HFFc6 (cell line): Measurements from ENCODE around the gene SLC15A5. TPM values are rescaled to one million over a fixed set of nuclear protein-coding genes. Genes with fewer than 3 reads are reported as not detected.

Experiments
- DNase-seq: peaks from one replicate; pipeline ENCODE4 v3.0.0-alpha.2; 2018
- H3K27ac Mint-ChIP-seq: 2 replicates; pipeline ENCODE4 v1.8.0; 2020; ENCODE audit warnings: mild to moderate bottlenecking, mixed read lengths
- H3K27me3 Mint-ChIP-seq: 2 replicates; pipeline ENCODE4 v1.8.0; 2021; ENCODE audit warnings: mild to moderate bottlenecking, moderate library complexity, mixed read lengths; ENCODE audit not compliant: insufficient read depth
- H3K36me3 Mint-ChIP-seq: 2 replicates; pipeline ENCODE4 v1.8.0; 2021; ENCODE audit warnings: low read depth, mixed read lengths
- H3K4me1 Mint-ChIP-seq: 2 replicates; pipeline ENCODE4 v1.8.0; 2020; ENCODE audit warnings: low read depth, mixed read lengths
- H3K4me3 Mint-ChIP-seq: 2 replicates; pipeline ENCODE4 v1.8.0; 2020; ENCODE audit warnings: mild to moderate bottlenecking, moderate library complexity, mixed read lengths
- H3K9me3 Mint-ChIP-seq: 2 replicates; pipeline ENCODE4 v1.8.0; 2020; ENCODE audit warnings: mild to moderate bottlenecking, mixed read lengths
- total RNA-seq, 6 experiments: library from RNA; stranded (reverse); fragmentation: NEBNext Ultra II Directional; extraction: Animal tissue kit (Norgen Biotek cat#: 25700); gene quantifications; 2 replicates in 1 of 6; 3 replicates in 5 of 6; pipeline ENCODE4 v1.2.3, GENCODE V29; 2021
- TF ChIP-seq, protein P1 (sequence below): fragments of 200-600 bp; sonication (generic); IDR thresholded peaks from 2 replicates; pipeline ENCODE4 v1.5.0; 2021; ENCODE audit warnings: antibody characterized with exemption, mild to moderate bottlenecking

Gene SLC15A5
- total RNA-seq, 6 experiments from 2014 or later, result not detected

DNA sequence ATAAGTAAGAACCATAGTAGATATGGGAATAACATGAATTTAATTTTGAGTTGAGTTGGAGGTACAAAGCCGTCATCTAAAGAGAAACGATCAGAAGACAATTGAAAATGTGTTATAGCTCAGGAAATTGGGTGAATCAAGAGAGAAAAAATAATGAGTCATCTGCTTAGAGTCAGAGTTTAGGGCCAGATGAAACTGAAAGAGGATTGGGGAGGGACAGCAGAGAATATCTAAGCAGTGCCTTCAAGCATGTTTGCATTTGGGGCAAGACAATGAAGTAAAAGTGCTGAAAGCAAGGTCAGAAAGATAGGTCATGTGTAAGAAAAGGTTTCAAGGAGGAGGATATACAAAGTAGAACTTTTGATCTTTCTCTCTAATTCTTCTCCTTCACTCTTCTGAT lies 49.4 kb downstream of the SLC15A5 start:
- H3K36me3 Mint-ChIP-seq, result no peaks in the 10 kb centered on the region
- no peak for DNase-seq
- no peak overlapping the region for H3K27ac Mint-ChIP-seq
- no peaks in the 10 kb centered on the region for H3K4me1 Mint-ChIP-seq
- peaks cover 6% of the 10 kb centered on the region; the same call in 1 of the 2 replicates for H3K9me3 Mint-ChIP-seq
- H3K4me3 Mint-ChIP-seq, result no peak overlapping the region
- TF ChIP-seq, protein P1, sequence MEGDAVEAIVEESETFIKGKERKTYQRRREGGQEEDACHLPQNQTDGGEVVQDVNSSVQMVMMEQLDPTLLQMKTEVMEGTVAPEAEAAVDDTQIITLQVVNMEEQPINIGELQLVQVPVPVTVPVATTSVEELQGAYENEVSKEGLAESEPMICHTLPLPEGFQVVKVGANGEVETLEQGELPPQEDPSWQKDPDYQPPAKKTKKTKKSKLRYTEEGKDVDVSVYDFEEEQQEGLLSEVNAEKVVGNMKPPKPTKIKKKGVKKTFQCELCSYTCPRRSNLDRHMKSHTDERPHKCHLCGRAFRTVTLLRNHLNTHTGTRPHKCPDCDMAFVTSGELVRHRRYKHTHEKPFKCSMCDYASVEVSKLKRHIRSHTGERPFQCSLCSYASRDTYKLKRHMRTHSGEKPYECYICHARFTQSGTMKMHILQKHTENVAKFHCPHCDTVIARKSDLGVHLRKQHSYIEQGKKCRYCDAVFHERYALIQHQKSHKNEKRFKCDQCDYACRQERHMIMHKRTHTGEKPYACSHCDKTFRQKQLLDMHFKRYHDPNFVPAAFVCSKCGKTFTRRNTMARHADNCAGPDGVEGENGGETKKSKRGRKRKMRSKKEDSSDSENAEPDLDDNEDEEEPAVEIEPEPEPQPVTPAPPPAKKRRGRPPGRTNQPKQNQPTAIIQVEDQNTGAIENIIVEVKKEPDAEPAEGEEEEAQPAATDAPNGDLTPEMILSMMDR, result no peak
- H3K27me3 Mint-ChIP-seq, result no peaks in the 10 kb centered on the region

DNA sequence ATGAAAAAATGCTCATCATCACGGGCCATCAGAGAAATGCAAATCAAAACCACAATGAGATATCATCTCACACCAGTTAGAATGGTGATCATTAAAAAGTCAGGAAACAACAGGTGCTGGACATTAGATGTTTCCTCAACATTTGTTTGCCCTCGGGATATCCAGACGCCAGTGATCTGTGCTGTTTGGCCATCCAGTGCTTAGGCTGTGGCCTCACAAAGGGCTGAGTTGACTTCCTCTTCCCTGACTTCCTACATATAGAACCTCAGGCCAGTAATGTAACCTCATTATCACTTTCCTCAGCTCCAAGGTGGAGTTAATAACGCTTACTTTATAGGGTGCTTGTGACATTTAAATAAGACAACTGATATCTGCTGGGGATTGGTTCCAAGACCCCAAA lies 51.8 kb downstream of the SLC15A5 start:
- TF ChIP-seq, protein P1, result no peak
- Mint-ChIP-seq H3K4me1 (no peaks in the 10 kb centered on the region), H3K9me3 (no peaks in the 10 kb centered on the region), H3K4me3 (no peak overlapping the region), H3K27me3 (peaks cover 2% of the 10 kb centered on the region; the same call in 1 of the 2 replicates), H3K27ac (no peak overlapping the region), H3K36me3 (no peaks in the 10 kb centered on the region)
- DNase-seq, result no peak

DNA sequence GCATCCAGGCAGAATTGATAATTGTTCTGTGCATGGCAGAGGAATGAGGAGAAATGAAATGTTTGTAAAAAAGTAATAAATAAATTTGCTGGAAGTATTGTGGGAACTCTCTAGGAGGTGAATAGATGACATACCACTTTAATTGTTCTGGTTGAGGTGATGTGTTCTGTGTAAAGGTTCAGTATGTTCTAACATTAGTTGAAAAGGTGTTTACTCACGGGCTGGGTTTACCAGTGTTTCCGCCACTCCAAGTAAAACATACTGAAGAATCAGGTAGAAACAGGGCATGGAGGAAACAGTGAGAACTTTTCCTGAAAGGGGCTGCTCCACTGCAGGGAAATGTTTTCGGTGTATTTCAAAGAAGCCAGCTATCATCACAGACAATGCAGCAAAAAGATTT lies 53.3 kb downstream of the SLC15A5 start:
- H3K27ac Mint-ChIP-seq, result no peak overlapping the region
- no peaks in the 10 kb centered on the region for H3K9me3 Mint-ChIP-seq
- H3K27me3 Mint-ChIP-seq, result peaks cover 2% of the 10 kb centered on the region; the same call in 1 of the 2 replicates
- no peaks in the 10 kb centered on the region for H3K36me3 Mint-ChIP-seq
- DNase-seq, result no peak
- H3K4me1 Mint-ChIP-seq, result no peaks in the 10 kb centered on the region
- TF ChIP-seq, protein P1, result no peak
- H3K4me3 Mint-ChIP-seq, result no peak overlapping the region

DNA sequence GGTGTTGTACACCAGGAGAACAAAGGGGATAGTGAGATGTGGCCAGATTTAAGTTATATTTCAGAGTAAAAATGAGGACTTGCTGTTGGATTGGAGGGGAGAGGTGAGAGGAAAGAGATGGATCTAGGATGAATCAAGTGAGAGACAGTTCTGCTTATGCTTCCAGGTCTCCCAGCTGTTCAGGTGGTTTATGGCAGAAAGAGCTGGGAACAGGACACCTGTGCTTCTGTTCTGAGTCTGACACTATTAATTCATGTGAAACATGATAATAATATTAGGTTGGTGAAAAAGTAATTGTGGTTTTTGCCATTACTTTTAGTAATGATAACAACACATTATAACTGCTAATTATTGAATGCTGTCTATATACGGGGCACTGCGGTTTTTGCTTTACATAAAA lies 55.7 kb downstream of the SLC15A5 start:
- Mint-ChIP-seq H3K27me3 (peaks cover 4% of the 10 kb centered on the region; the same call in 1 of the 2 replicates), H3K4me1 (no peaks in the 10 kb centered on the region), H3K4me3 (no peak overlapping the region), H3K36me3 (no peaks in the 10 kb centered on the region), H3K9me3 (no peaks in the 10 kb centered on the region), H3K27ac (no peak overlapping the region)
- no peak for DNase-seq
- TF ChIP-seq, protein P1, result no peak

GRCh38 chr12:16220120-16220519 lies 57.4 kb downstream of the SLC15A5 start:
- H3K4me1 Mint-ChIP-seq, result no peaks in the 10 kb centered on the region
- H3K36me3 Mint-ChIP-seq, result no peaks in the 10 kb centered on the region
- no peak overlapping the region for H3K4me3 Mint-ChIP-seq
- peaks cover 4% of the 10 kb centered on the region; the same call in 1 of the 2 replicates for H3K27me3 Mint-ChIP-seq
- no peak for DNase-seq
- TF ChIP-seq, protein P1, result no peak
- no peaks in the 10 kb centered on the region for H3K9me3 Mint-ChIP-seq
- H3K27ac Mint-ChIP-seq, result no peak overlapping the region
